Stimulated activated CD4-positive, alpha-beta T cell treated with anti-CD3 and anti-CD28 coated beads, Interleukin-15, amount 100 ng/mL, for 48 hours (primary cell): ENCODE data around the gene TSPAN4.

Experiments used
- DNase-seq, 2 donors: peaks; one replicate each; pipeline ENCODE4 v3.0.0-alpha.2; 2020; ENCODE audit warnings: low read depth in 2 of 2

The TSPAN4 gene

GRCh38 chr11:823441-824291 is 19.0 kb upstream of the TSPAN4 start:
- no peak for DNase-seq

GRCh38 chr11:824292-824880 is 18.3 kb upstream of the TSPAN4 start:
- no peak for DNase-seq

GRCh38 chr11:824942-825341 is 17.7 kb upstream of the TSPAN4 start:
- DNase-seq: no peak

GRCh38 chr11:825366-826226 is 17.1 kb upstream of the TSPAN4 start:
- DNase-seq: no peak

- DNase-seq: no peak
These were observed 16.4 kb upstream of the TSPAN4 start for GRCh38 chr11:826227-826621.

- DNase-seq: no peak
These were observed 15.9 kb upstream of the TSPAN4 start for GRCh38 chr11:826836-827145.

DNA sequence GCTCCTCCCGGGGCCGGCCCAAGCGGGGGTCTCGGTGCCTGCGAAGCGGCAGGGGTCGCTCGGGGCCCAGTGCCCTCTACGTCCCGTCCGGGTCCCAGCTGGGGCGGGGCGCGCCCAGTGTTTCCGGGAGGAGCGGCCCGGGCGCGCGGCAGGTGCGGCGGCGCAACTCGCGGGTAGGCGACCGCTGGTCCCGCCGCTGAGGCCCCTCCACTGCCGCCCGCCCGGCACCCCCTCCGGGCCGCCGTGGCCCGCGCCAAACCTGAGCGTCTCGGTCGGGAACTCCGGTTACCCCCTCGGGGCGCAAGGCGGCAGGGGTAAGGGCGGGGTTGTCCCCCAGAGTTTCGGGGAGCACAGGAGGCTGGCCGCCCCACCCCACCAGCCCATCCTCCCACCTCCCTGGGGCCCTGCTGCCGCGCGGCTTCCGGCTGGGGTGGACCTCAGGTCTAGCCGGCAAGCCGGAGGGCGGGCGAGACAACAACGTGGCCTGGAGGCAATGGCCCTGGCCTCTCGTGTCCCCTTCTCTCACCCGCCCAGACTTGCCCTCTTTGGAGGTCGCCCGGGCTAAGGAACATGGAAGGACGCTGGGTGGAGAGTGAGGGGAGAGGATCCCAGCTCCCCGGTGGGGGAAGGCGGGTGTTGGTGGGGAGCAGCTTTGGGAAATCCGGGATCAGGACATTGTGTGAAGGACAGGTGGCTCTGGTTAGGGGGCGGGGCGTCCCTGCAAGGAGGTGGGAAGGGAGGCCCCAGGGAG is 15.3 kb upstream of the TSPAN4 start:
- no peak for DNase-seq

DNA sequence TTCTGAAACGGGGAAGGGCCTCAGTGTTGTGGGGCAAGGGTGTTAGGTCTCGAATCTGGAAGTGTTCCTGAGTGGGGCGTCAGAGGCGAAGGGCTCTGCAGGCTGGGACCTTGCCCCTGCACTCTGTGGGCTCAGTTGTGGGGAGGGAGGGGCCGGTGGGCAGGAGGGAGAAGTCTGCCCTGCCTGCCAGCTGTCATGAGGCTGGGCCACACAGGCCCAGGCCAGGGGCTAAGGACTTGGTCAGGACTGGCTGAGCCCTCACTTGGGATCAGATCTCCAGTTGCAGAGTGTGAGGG is 14.8 kb upstream of the TSPAN4 start, which contains the start of gene CRACR2B:
CRACR2B (plus strand) TSS at position 23 of the 296 bp plus-strand sequence. CDS start 689 bp downstream, outside the sequence.
- DNase-seq: no peak

- no peak for DNase-seq
These were observed 14.0 kb upstream of the TSPAN4 start for GRCh38 chr11:828506-829175.

DNA sequence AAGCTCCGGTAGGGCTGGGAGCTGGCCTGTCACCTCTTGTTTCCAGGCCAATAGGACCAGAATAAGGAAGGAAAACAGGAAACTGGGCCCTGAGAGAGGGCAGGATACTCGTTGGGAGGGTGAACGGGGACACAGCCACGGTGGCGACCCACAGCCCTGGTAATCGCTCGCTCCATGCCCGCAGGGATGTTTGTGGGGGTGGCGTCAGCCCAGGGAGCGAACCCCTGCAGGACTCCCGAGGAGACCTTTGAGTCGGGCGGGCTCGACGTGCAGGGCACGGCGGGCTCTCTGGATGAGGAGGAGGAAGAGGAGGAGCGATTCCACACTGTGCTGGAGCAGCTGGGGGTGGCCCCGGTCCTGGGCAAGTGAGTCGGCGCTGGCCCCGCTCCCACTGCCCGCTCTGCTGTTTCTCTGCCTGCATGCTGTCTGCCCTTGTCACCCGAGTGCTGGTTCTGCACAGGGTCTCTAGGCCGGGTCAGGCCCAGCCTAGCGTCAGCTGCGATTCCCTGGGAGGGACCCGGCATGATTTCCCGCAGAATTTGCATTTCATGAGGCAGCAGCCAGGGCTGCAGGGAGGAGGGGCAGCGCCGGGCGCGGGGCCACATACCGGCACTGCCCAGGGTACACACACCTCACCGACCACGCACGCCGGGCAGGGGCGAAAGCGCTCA is 13.3 kb upstream of the TSPAN4 start:
- no peak for DNase-seq

DNA sequence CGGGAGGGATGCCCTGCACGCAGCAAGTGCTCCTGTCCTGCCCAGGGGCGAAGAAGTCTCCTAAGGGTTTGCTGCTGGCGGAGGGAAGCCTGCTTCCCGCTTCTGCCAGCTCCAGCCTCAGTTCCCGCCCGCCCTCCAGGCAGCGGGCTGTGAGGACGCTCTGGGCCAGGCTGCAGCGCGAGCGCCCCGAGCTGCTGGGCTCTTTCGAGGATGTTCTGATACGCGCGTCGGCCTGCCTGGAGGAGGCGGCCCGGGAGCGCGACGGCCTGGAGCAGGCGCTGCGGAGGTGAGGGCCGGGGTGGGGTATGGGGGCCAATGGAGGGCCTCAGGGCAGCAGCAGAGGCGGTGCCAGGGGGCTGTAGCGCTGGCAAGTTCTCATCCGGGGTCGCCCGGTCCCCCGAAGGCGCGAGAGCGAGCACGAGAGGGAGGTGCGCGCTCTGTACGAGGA is 12.8 kb upstream of the TSPAN4 start:
- no peak for DNase-seq

DNA sequence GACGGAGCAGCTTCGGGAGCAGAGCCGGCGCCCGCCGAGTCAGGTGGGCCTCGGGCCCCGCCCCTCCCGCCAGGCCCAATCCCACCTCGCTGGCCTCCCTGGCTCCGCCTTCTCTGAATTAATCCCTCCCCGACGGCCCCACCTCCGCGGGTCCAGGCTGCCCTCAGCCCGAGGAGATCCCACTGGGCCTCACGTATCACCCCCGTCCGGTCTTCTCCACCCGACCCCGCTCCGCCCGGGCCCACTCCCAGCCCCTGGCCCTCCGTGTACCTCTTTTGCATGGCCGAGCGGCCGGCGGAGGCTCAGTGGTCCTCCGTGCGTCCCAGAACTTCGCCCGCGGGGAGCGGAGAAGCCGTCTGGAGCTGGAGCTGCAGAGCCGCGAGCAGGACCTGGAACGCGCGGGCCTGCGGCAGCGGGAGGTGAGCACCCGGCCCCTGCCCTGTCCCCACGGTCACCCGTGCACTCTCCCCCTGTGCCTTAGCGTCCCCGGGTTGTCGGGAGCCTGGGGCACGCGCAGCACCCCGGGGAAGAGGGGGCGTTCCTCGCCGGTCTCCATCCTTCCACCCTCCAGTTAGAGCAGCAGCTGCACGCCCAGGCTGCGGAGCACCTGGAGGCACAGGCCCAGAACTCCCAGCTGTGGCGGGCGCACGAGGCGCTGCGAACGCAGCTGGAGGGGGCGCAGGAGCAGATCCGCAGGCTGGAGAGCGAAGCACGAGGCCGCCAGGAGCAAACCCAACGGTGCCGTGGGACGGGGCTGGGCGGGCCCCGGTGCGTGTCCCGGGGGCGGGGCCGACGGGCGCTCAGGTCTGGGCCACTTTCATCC is 12.1 kb upstream of the TSPAN4 start:
- peak in 1 of 2 donors; percentile 56 for DNase-seq

- no peak for DNase-seq
These were observed 11.4 kb upstream of the TSPAN4 start for GRCh38 chr11:831118-831864.

DNA sequence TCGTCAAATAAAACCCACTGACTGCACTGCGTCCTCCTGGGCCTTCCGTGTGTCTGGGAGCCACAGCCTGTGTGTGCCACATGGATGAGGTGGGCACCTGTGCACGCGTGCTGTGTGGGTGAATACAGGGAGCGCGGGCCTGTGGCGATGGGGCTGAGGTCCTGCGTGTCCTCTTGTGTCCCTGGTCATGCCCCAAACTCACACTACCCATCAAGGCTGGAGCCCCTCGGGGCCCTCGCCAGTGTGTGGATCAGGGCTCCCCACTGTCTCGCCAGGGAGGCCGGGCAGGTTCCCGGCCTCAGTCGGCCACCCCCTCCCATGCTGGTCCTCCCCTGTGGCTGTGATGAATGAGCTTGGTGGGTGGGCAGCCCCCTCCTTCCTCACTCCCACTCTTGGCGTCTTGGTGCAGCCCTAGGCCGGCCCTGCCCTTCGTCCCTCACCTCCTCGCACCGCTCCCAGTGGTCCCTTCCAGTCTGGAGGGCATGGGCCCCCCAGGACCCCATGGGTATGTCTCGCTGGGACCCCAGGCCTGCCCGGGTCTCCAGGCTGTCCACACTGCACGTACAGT is 10.6 kb upstream of the TSPAN4 start:
- no peak for DNase-seq

GRCh38 chr11:832529-833113 is 10.0 kb upstream of the TSPAN4 start, which contains the start of gene CD151:
CD151 (plus strand) TSS chr11:832952; CDS start chr11:836070, 3,118 bp downstream.
- no peak for DNase-seq

DNA sequence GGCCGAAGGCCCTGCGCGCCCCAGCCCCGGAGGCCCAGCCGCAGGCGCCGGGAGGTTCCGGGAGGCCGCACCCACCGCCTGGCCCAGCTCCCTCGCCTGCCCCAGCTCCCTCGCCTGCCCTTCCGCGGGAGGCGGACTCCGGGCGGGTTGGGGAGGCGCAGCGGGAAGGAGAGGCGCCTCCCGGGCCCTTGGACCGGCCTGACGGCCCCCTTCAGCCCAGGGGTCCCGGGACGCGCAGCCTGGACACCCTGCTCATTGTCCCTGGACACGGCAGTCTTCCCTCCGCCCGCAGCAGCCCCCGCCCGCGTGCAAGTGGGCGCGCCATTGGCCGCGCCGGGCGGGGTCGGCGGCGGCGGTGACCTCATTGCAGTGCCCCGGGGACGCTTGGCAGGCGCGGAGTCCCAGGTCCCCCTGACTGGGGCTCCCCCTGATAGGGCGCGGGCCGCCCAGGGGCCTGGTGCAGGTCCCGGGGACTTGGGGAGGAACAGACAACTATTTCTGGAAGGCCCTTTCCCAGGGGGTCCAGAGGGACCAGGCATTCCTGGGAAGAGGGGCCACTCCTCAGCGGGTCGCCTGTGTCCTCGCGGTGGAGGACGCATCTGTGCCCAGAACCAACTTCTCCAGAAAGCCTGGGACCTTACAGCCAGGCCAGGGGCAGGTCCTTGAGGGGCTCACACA is 9.4 kb upstream of the TSPAN4 start:
- DNase-seq: no peak

DNA sequence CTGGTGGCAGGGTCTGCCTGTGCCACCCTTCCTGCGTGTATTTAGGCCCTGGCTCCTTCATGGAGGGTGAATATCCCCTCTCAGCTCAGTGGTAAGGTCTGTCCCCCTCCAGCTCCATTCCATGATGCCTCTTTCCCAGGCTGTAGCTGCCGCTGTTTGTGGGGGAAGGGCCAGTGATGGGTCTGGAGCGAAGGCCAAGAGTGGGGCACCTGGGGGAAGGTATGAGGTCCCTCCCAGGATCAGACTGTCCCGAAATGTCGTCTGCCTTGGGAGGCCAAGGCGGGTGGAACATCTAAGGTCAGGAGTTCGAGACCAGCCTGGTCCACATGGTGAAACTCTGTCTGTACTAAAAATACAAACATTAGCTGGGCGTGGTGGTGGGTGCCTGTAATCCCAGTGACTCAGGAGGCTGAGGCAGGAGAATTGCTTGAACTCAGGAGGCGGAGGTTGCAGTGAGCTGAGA is 8.8 kb upstream of the TSPAN4 start:
- DNase-seq: no peak
